ENCODE measurements around the gene TRMO. TPM values are rescaled to one million over a fixed set of nuclear protein-coding genes. Genes with fewer than 3 reads are reported as not detected.

The TRMO gene
- total and polyA plus RNA-seq, 9 of the 15 experiments (the other 6 are each of a cell fraction or from before 2014, with no cell fraction given) = 5.6 to 22.4 (median 16.2) TPM

GRCh38 chr9:97923529-97924108, 1.3 kb upstream of the TRMO start (continued):
- TF ChIP-seq ZNF518B (CRISPR knock-in tag; IDR thresholded peaks at IDR 0.05) (no peak), IRF1 (CRISPR knock-in tag; IDR thresholded peaks at IDR 0.05; ENCODE audit: borderline replicate concordance) (no peak), SMARCA4 (IDR thresholded peaks at IDR 0.05) (0 out of 2 replicates have a peak, but pooled peaks have one; percentile 62), NBN (IDR thresholded peaks at IDR 0.05; ENCODE audit: low read depth) (peak; percentile 71; the same call in 1 of the 2 replicates), TEAD2 (tag; IDR thresholded peaks at IDR 0.05) (no peak), ETV5 (CRISPR knock-in tag; IDR thresholded peaks at IDR 0.05; ENCODE audit: low read depth) (no peak), PML (IDR thresholded peaks at IDR 0.05; ENCODE audit: low read length) (0 out of 2 replicates have a peak, but pooled peaks have one; percentile 23), ELF2 (CRISPR knock-in tag; IDR thresholded peaks at IDR 0.05) (no peak), CREB3L1 (IDR thresholded peaks at IDR 0.05; ENCODE audit: borderline replicate concordance, low read depth) (no peak), RHOXF2B (CRISPR knock-in tag; conservative IDR thresholded peaks at IDR 0.05) (no peak), ZC3H4 (CRISPR knock-in tag; IDR thresholded peaks at IDR 0.05; ENCODE audit: borderline replicate concordance) (no peak), RREB1 (CRISPR knock-in tag; IDR thresholded peaks at IDR 0.05) (no peak), MXD1 (CRISPR knock-in tag; IDR thresholded peaks at IDR 0.05; ENCODE audit: borderline replicate concordance, poor library complexity, severe bottlenecking) (no peak), ZNF586 (CRISPR knock-in tag; conservative IDR thresholded peaks at IDR 0.05) (no peak)
